Colonic mucosa (tissue), 4 donors: ENCODE results near the gene SENP1. TPM values are rescaled to one million over a fixed set of nuclear protein-coding genes. Genes with fewer than 3 reads are reported as not detected.

Experiments used
- DNase-seq: peaks from one replicate; pipeline ENCODE4 v3.0.0-alpha.2; 2020
- H3K27ac ChIP-seq: fragments of 200-600 bp; one replicate; pipeline ENCODE4 v1.8.0; 2021
- H3K27me3 ChIP-seq: fragments of 200-600 bp; one replicate; pipeline ENCODE4 v1.8.0; 2021
- H3K36me3 ChIP-seq: fragments of 200-600 bp; one replicate; pipeline ENCODE4 v1.8.0; 2021
- H3K4me1 ChIP-seq: fragments of 200-600 bp; one replicate; pipeline ENCODE4 v1.8.0; 2021; ENCODE audit warnings: mild to moderate bottlenecking
- H3K4me3 ChIP-seq: fragments of 200-600 bp; one replicate; pipeline ENCODE4 v1.8.0; 2021
- H3K9ac ChIP-seq, 2 donors: one replicate each; pipeline ENCODE4 v1.7.0; 2013; ENCODE audit warnings: control low read depth in 2 of 2, low read depth in 2 of 2, low read length in 2 of 2
- H3K9me3 ChIP-seq: fragments of 200-600 bp; one replicate; pipeline ENCODE4 v1.8.0; 2021
- CTCF ChIP-seq: fragments of 200-600 bp; IDR thresholded peaks from one replicate; pipeline ENCODE4 v1.8.0; 2022; ENCODE audit warnings: antibody characterized with exemption, mild to moderate bottlenecking
- intact Hi-C: fragments of 100-400 bp; cut with DNase I; formaldehyde crosslinking; loops from one replicate; pipeline ENCODE4 v1.14.1; 2022
- total RNA-seq, 2 donors: library from RNA; stranded (reverse); fragmentation: NEBNext Ultra II Directional in 1 of 2; extraction: Animal tissue kit (Norgen Biotek cat#: 25700) in 1 of 2; gene quantifications; one replicate each; pipeline ENCODE4 v1.2.1, GENCODE V29; 2021
- donor health status: healthy.
- donor health status: DM: no; HTN: no; CAD: no.
- donor health status: DM: no; HTN: no; CAD: no.

The SENP1 gene
- total RNA-seq, 2 donors from 2014 or later: 14.9 to 16.8 TPM

GRCh38 chr12:48029491-48030172 is 76.2 kb downstream of the SENP1 start:
- H3K27ac ChIP-seq: no peak overlapping the region
- H3K36me3 ChIP-seq: no peaks in the 10 kb centered on the region
- DNase-seq: no peak
- no peaks in the 10 kb centered on the region for H3K9me3 ChIP-seq
- H3K27me3 ChIP-seq: no peaks in the 10 kb centered on the region
- intact Hi-C loops: no loop called here
- no peak overlapping the region for H3K4me3 ChIP-seq
- no peaks in the 10 kb centered on the region for H3K4me1 ChIP-seq
- TF ChIP-seq CTCF: no peak
- no peak overlapping the region for H3K9ac ChIP-seq

GRCh38 chr12:48028541-48029431 is 77.1 kb downstream of the SENP1 start:
- no peaks in the 10 kb centered on the region for H3K4me1 ChIP-seq
- TF ChIP-seq CTCF: no peak
- no peaks in the 10 kb centered on the region for H3K9me3 ChIP-seq
- H3K4me3 ChIP-seq: no peak overlapping the region
- no peaks in the 10 kb centered on the region for H3K27me3 ChIP-seq
- H3K27ac ChIP-seq: no peak overlapping the region
- DNase-seq: no peak
- intact Hi-C loops: no loop called here
- H3K36me3 ChIP-seq: no peaks in the 10 kb centered on the region
- no peak overlapping the region for H3K9ac ChIP-seq

GRCh38 chr12:48027183-48028002 is 78.5 kb downstream of the SENP1 start:
- no peak overlapping the region for H3K27ac ChIP-seq
- no peak for TF ChIP-seq CTCF

GRCh38 chr12:48026060-48026827 is 79.6 kb downstream of the SENP1 start:
- no peak for TF ChIP-seq CTCF
- Histone ChIP-seq H3K4me3 (no peak overlapping the region), H3K27ac (no peak overlapping the region), H3K4me1 (no peaks in the 10 kb centered on the region), H3K36me3 (no peaks in the 10 kb centered on the region), H3K9ac (no peak overlapping the region), H3K27me3 (no peaks in the 10 kb centered on the region), H3K9me3 (no peaks in the 10 kb centered on the region)
- DNase-seq: no peak
- intact Hi-C loops: no loop called here

More at GRCh38 chr12:48027183-48028002, 78.5 kb downstream of the SENP1 start:
- Histone ChIP-seq H3K4me1 (no peaks in the 10 kb centered on the region), H3K9ac (no peak overlapping the region), H3K27me3 (no peaks in the 10 kb centered on the region), H3K4me3 (no peak overlapping the region), H3K36me3 (no peaks in the 10 kb centered on the region), H3K9me3 (no peaks in the 10 kb centered on the region)
- intact Hi-C loops: no loop called here
- DNase-seq: no peak
